ENCODE results near the gene ZMYND19.

- TF ChIP-seq USF2 (IDR thresholded peaks at IDR 0.05; ENCODE audit: low read length) (no peak), RAD21 (IDR thresholded peaks at IDR 0.05 in 1 of 2, conservative IDR thresholded peaks at IDR 0.05 in 1 of 2; ENCODE audit: low read depth in 2 of 2, low read length in 2 of 2) (no peak), POLR2AphosphoS5 (IDR thresholded peaks at IDR 0.05; ENCODE audit: low read depth, low read length) (no peak), CTCF (IDR thresholded peaks at IDR 0.05; ENCODE audit: control extremely low read depth in 1 of 3, insufficient read depth in 1 of 3, low read depth in 1 of 3, low read length in 3 of 3) (no peak)
Measured at GRCh38 chr9:137542486-137542885, 47.8 kb downstream of the ZMYND19 start.

Measured in H1 (cell line).